Measurements from ENCODE around the gene PRDX4. TPM values are rescaled to one million over a fixed set of nuclear protein-coding genes. Genes with fewer than 3 reads are reported as not detected.

The PRDX4 gene
- total RNA-seq, 1 donor from 2014 or later: 165 TPM

- Mint-ChIP-seq H3K4me3 (no peak overlapping the region), H3K9me3 (peaks cover 6% of the 10 kb centered on the region), H3K27ac (no peak overlapping the region), H3K36me3 (peaks cover 17% of the 10 kb centered on the region), H3K4me1 (peaks cover 4% of the 10 kb centered on the region), H3K27me3 (ENCODE audit: low read depth) (no peaks in the 10 kb centered on the region)
- TF ChIP-seq CTCF (IDR thresholded peaks at IDR 0.05; ENCODE audit: unreplicated experiment): no peak
- DNase-seq (ENCODE audit: low spot score in 2 of 2, unreplicated experiment in 2 of 2): no peak
Measured at GRCh38 chrX:23732704-23733103, 65.4 kb downstream of the PRDX4 start.

Other genes starting within 250 kb of the PRDX4 start
- 29.0 to 32.7 TPM (median 32.5 TPM) in 3 replicates for gene ACOT9, start 75.8 kb downstream of the PRDX4 start, total RNA-seq
- 225 to 236 TPM (median 233 TPM) in 3 replicates for gene SAT1, start 115.7 kb downstream of the PRDX4 start, total RNA-seq
- gene APOO, start 240.4 kb downstream of the PRDX4 start, total RNA-seq: 45.2 to 55.7 TPM (median 50.5 TPM) in 3 replicates
- gene CXorf58, start 240.5 kb downstream of the PRDX4 start, total RNA-seq: 0.13 TPM in 1 of 3 replicates, not detected in the others